ENCODE data around the gene TRIO. TPM values are rescaled to one million over a fixed set of nuclear protein-coding genes. Genes with fewer than 3 reads are reported as not detected.

TRIO gene
- total RNA-seq, 1 experiment from 2014 or later: 68.4 TPM

DNA sequence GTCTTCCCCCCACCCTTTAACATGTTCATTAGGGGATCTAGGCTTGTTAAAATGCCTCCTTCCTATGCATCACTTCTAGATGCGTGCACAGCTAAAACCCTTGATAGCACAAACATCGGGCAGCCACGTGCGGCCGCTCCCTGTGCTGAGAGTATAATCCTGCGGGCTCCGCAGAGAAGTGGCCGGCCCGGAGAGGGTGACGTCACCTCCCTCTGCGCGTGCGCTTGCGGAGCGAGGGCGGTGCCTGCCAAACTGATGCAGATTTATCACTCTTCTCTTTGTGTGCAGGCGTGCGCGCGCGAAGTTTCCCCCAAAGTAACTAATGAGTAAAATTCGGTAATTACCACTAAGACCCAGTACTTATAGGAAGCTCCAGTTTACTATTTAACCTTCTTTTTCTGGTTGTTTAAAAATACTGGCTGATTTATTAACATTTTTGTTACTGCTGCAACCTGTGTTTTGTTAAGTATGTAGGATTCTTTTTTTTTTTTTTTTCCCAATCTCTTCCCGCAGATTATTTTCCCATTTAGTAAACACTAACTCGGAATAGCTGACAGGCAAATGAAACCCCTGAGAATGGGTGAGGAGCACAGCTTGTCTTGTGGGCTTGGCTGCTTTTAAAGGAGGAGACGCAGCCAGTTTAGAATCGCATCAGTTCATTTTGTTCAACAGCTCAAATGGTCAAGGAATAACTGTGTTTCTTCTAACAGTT, 121.6 kb downstream of the TRIO start:
- BruUV-seq (replicated peaks): TSS peak; percentile 54
- Histone ChIP-seq H3K79me2 (ENCODE audit: insufficient read depth, low read length) (peaks cover 95% of the 10 kb centered on the region), H3K36me3 (ENCODE audit: control insufficient read depth in 1 of 2, insufficient read depth in 2 of 2, low read length in 2 of 2) (no peaks in the 10 kb centered on the region), H3K4me3 (replicated peaks in 1 of 2; ENCODE audit: low read depth in 1 of 2, low read length in 2 of 2) (peak overlapping the region; percentile 15 to 44; a peak in 3 of 4 replicates), H3K4me1 (ENCODE audit: control insufficient read depth in 1 of 2, insufficient read depth in 2 of 2, low read length in 2 of 2) (peaks cover 51 to 80% of the 10 kb centered on the region in 2 experiments), H4K20me1 (ENCODE audit: insufficient read depth) (no peaks in the 10 kb centered on the region), H3K9ac (ENCODE audit: low read length) (peak overlapping the region; percentile 59), H3K9me3 (ENCODE audit: control insufficient read depth in 1 of 2, insufficient read depth in 1 of 2, low read depth in 1 of 2, low read length in 2 of 2) (no peaks in the 10 kb centered on the region), H3K27ac (ENCODE audit: low read depth, low read length) (peak overlapping the region; percentile 34; the same call in 1 of the 2 replicates), H3K4me2 (ENCODE audit: low read length) (peak overlapping the region; percentile 83), H2AFZ (ENCODE audit: low read depth, low read length, poor library complexity, severe bottlenecking) (no peak overlapping the region), H3K27me3 (ENCODE audit: insufficient read depth, low read length) (no peaks in the 10 kb centered on the region), H3K9me2 (ENCODE audit: insufficient read depth) (no peaks in the 10 kb centered on the region)
- ATAC-seq: peak; percentile 74
- RAD21 ChIA-PET (ENCODE audit: low non-redundant PET in 1 of 2, low total read pairs in 2 of 2, uncharacterized antibody in 2 of 2, unreplicated experiment in 2 of 2): no interaction called here
- intact Hi-C loops (cut with micrococcal nuclease): loop anchor here (5.0 kb wide), 2 partner anchors 87 to 227 kb away; no protein-coding TSS in a partner anchor
- peak; percentile 71 for DNase-seq (ENCODE audit: low read depth, low spot score)
- CTCF ChIA-PET: no interaction called here
- POLR2A ChIA-PET: no interaction called here
- TF ChIP-seq JUND (IDR thresholded peaks at IDR 0.05) (peak; percentile 45), FOSL1 (IDR thresholded peaks at IDR 0.05; ENCODE audit: low read depth) (peak; percentile 23; the same call in 1 of the 2 replicates), POLR2A (IDR thresholded peaks at IDR 0.05; ENCODE audit: borderline replicate concordance, extremely low read depth, insufficient read depth, insufficient read length) (peak; percentile 80), EZH2 (IDR thresholded peaks at IDR 0.05) (no peak), EZH2phosphoT487 (IDR thresholded peaks at IDR 0.05; ENCODE audit: borderline replicate concordance) (no peak), TCF7L2 (IDR thresholded peaks at IDR 0.05; ENCODE audit: borderline replicate concordance, extremely low read depth, insufficient read depth, insufficient read length) (peak; percentile 32), EGR1 (IDR thresholded peaks at IDR 0.05; ENCODE audit: low read depth) (no peak), SIN3A (IDR thresholded peaks at IDR 0.05; ENCODE audit: low read depth) (peak; percentile 73), RAD21 (IDR thresholded peaks at IDR 0.05; ENCODE audit: low read depth) (no peak), ZNF274 (IDR thresholded peaks at IDR 0.05; ENCODE audit: low read depth, low read length) (no peak), YY1 (IDR thresholded peaks at IDR 0.05; ENCODE audit: extremely low read depth, insufficient replicate concordance, low read depth, low read length) (no peak), ZFX (IDR thresholded peaks at IDR 0.05) (no peak), POLR2AphosphoS5 (IDR thresholded peaks at IDR 0.05; ENCODE audit: low read depth, low read length) (peak; percentile 39; the same call in 1 of the 2 replicates), ELF1 (IDR thresholded peaks at IDR 0.05; ENCODE audit: borderline replicate concordance, low read depth) (no peak), SP1 (IDR thresholded peaks at IDR 0.05; ENCODE audit: low read depth) (no peak), CBX3 (IDR thresholded peaks at IDR 0.05; ENCODE audit: low read depth) (peak; percentile 36; the same call in 1 of the 2 replicates), CEBPB (IDR thresholded peaks at IDR 0.05; ENCODE audit: low read depth) (no peak)
- TF ChIP-seq, protein P1, sequence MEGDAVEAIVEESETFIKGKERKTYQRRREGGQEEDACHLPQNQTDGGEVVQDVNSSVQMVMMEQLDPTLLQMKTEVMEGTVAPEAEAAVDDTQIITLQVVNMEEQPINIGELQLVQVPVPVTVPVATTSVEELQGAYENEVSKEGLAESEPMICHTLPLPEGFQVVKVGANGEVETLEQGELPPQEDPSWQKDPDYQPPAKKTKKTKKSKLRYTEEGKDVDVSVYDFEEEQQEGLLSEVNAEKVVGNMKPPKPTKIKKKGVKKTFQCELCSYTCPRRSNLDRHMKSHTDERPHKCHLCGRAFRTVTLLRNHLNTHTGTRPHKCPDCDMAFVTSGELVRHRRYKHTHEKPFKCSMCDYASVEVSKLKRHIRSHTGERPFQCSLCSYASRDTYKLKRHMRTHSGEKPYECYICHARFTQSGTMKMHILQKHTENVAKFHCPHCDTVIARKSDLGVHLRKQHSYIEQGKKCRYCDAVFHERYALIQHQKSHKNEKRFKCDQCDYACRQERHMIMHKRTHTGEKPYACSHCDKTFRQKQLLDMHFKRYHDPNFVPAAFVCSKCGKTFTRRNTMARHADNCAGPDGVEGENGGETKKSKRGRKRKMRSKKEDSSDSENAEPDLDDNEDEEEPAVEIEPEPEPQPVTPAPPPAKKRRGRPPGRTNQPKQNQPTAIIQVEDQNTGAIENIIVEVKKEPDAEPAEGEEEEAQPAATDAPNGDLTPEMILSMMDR (IDR thresholded peaks at IDR 0.05 in 2 of 3, conservative IDR thresholded peaks at IDR 0.05 in 1 of 3; ENCODE audit: borderline replicate concordance in 1 of 3, insufficient read depth in 1 of 3, low read depth in 2 of 3, low read length in 2 of 3): no peak
- TF ChIP-seq, protein P2, sequence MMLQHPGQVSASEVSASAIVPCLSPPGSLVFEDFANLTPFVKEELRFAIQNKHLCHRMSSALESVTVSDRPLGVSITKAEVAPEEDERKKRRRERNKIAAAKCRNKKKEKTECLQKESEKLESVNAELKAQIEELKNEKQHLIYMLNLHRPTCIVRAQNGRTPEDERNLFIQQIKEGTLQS (IDR thresholded peaks at IDR 0.05): no peak; the same call in 1 of the 2 replicates
- TF ChIP-seq, protein P3, sequence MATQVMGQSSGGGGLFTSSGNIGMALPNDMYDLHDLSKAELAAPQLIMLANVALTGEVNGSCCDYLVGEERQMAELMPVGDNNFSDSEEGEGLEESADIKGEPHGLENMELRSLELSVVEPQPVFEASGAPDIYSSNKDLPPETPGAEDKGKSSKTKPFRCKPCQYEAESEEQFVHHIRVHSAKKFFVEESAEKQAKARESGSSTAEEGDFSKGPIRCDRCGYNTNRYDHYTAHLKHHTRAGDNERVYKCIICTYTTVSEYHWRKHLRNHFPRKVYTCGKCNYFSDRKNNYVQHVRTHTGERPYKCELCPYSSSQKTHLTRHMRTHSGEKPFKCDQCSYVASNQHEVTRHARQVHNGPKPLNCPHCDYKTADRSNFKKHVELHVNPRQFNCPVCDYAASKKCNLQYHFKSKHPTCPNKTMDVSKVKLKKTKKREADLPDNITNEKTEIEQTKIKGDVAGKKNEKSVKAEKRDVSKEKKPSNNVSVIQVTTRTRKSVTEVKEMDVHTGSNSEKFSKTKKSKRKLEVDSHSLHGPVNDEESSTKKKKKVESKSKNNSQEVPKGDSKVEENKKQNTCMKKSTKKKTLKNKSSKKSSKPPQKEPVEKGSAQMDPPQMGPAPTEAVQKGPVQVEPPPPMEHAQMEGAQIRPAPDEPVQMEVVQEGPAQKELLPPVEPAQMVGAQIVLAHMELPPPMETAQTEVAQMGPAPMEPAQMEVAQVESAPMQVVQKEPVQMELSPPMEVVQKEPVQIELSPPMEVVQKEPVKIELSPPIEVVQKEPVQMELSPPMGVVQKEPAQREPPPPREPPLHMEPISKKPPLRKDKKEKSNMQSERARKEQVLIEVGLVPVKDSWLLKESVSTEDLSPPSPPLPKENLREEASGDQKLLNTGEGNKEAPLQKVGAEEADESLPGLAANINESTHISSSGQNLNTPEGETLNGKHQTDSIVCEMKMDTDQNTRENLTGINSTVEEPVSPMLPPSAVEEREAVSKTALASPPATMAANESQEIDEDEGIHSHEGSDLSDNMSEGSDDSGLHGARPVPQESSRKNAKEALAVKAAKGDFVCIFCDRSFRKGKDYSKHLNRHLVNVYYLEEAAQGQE (IDR thresholded peaks at IDR 0.05; ENCODE audit: low read depth): no peak
- TF ChIP-seq, protein P4, sequence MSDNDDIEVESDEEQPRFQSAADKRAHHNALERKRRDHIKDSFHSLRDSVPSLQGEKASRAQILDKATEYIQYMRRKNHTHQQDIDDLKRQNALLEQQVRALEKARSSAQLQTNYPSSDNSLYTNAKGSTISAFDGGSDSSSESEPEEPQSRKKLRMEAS (IDR thresholded peaks at IDR 0.05): peak; percentile 96

All from HCT116 (cell line).